GM23338 (cell line): ENCODE results near the gene CPNE5. TPM values are rescaled to one million over a fixed set of nuclear protein-coding genes. Genes with fewer than 3 reads are reported as not detected.

ENCODE experiments used
- ATAC-seq: fragments of 200-7000 bp; cut with Tn5 transposase; 3 replicates; pipeline ENCODE4 v1.9.1; 2020
- DNase-seq: peaks from one replicate; pipeline ENCODE4 v3.0.0-alpha.2; 2015; ENCODE audit warnings: low spot score
- H2AFZ ChIP-seq: fragments of 200-600 bp; sonication (generic); 2 replicates; pipeline ENCODE4 v1.8.0; 2016; ENCODE audit warnings: antibody characterized with exemption, mild to moderate bottlenecking, moderate library complexity
- H3F3A ChIP-seq: fragments of 200-600 bp; sonication (generic); replicated peaks from 2 replicates; pipeline ENCODE4 v1.8.0; 2017; ENCODE audit warnings: antibody characterized with exemption, mixed run types, low read depth
- H3K27ac ChIP-seq: fragments of 200-600 bp; sonication (generic); 2 replicates; pipeline ENCODE4 v1.6.1; 2016; ENCODE audit warnings: low read depth
- H3K27me3 ChIP-seq: fragments of 200-600 bp; sonication (generic); 2 replicates; pipeline ENCODE4 v1.8.0; 2016; ENCODE audit warnings: mild to moderate bottlenecking, mixed run types, moderate library complexity; ENCODE audit not compliant: insufficient read depth
- H3K36me3 ChIP-seq: fragments of 200-600 bp; sonication (generic); 2 replicates; pipeline ENCODE4 v1.8.0; 2016; ENCODE audit warnings: mild to moderate bottlenecking; ENCODE audit not compliant: insufficient read depth
- H3K4me1 ChIP-seq: fragments of 200-600 bp; sonication (generic); 2 replicates; pipeline ENCODE4 v1.8.0; 2016; ENCODE audit warnings: mild to moderate bottlenecking, moderate library complexity; ENCODE audit not compliant: insufficient read depth
- H3K4me2 ChIP-seq: fragments of 200-600 bp; sonication (generic); 2 replicates; pipeline ENCODE4 v1.7.1; 2017; ENCODE audit warnings: mixed run types
- H3K4me3 ChIP-seq: fragments of 200-600 bp; sonication (generic); 2 replicates; pipeline ENCODE4 v1.6.1; 2016; ENCODE audit warnings: mixed run types
- H3K79me2 ChIP-seq: fragments of 200-600 bp; sonication (generic); replicated peaks from 2 replicates; pipeline ENCODE4 v1.8.0; 2017; ENCODE audit warnings: mild to moderate bottlenecking; ENCODE audit not compliant: insufficient read depth
- H3K9me2 ChIP-seq: fragments of 200-600 bp; sonication (generic); 2 replicates; pipeline ENCODE4 v1.8.0; 2017; ENCODE audit not compliant: insufficient read depth
- H4K20me1 ChIP-seq: fragments of 200-600 bp; sonication (generic); replicated peaks from 2 replicates; pipeline ENCODE4 v1.8.0; 2017; ENCODE audit warnings: mild to moderate bottlenecking; ENCODE audit not compliant: insufficient read depth
- H3K27ac Mint-ChIP-seq: 2 replicates; pipeline ENCODE4 v1.8.0; 2020; ENCODE audit warnings: inconsistent platforms, mild to moderate bottlenecking, moderate library complexity, mixed read lengths
- H3K27me3 Mint-ChIP-seq: 3 replicates; pipeline ENCODE4 v1.8.0; 2022; ENCODE audit warnings: low read depth, mild to moderate bottlenecking, moderate library complexity, mixed read lengths, inconsistent platforms; ENCODE audit not compliant: insufficient read depth, poor library complexity
- H3K36me3 Mint-ChIP-seq: 3 replicates; pipeline ENCODE4 v1.8.0; 2021; ENCODE audit warnings: low read depth, mild to moderate bottlenecking, inconsistent platforms, moderate library complexity, mixed read lengths
- H3K4me1 Mint-ChIP-seq: 3 replicates; pipeline ENCODE4 v1.8.0; 2020; ENCODE audit warnings: mild to moderate bottlenecking, inconsistent platforms, mixed read lengths
- H3K4me3 Mint-ChIP-seq: 3 replicates; pipeline ENCODE4 v1.8.0; 2021; ENCODE audit warnings: moderate library complexity, mild to moderate bottlenecking, inconsistent platforms, mixed read lengths
- H3K9me3 Mint-ChIP-seq: 3 replicates; pipeline ENCODE4 v1.8.0; 2020; ENCODE audit warnings: moderate library complexity, mild to moderate bottlenecking, inconsistent platforms, mixed read lengths
- CREB1 ChIP-seq: fragments of 250-450 bp; sonication (Bioruptor Pico); IDR thresholded peaks from 2 replicates; pipeline ENCODE4 v1.5.0; 2020; ENCODE audit warnings: low read depth, mild to moderate bottlenecking, moderate library complexity
- EZH2phosphoT487 ChIP-seq: fragments of 200-600 bp; sonication (generic); IDR thresholded peaks from one replicate; pipeline ENCODE4 v1.8.1; 2018; ENCODE audit warnings: antibody characterized with exemption; ENCODE audit not compliant: unreplicated experiment
- JUNB ChIP-seq: IDR thresholded peaks from one replicate; pipeline ENCODE4 v1.6.1; 2016; ENCODE audit warnings: antibody characterized with exemption; ENCODE audit not compliant: unreplicated experiment
- NANOG ChIP-seq: IDR thresholded peaks from 2 replicates; pipeline ENCODE4 v1.6.1; 2016; ENCODE audit warnings: antibody characterized with exemption, borderline replicate concordance
- POLR2AphosphoS5 ChIP-seq: IDR thresholded peaks from 2 replicates; pipeline ENCODE4 v1.6.1; 2016; ENCODE audit warnings: antibody characterized with exemption, low read depth
- STAT1 ChIP-seq: IDR thresholded peaks from one replicate; pipeline ENCODE4 v1.6.1; 2016; ENCODE audit warnings: antibody characterized with exemption; ENCODE audit not compliant: unreplicated experiment
- ZNF114 ChIP-seq: fragments of 250-450 bp; sonication (Bioruptor Pico); IDR thresholded peaks from 2 replicates; pipeline ENCODE4 v1.5.0; 2020; ENCODE audit warnings: mild to moderate bottlenecking, moderate library complexity
- polyA plus RNA-seq: library from polyadenylated mRNA; unstranded; fragments of >200 nt; fragmentation: Nextera tagmentation; extraction: Ambion mirVana; gene quantifications from 2 replicates; pipeline ENCODE4 v1.2.1, GENCODE V29; 2016
- total RNA-seq: library from RNA; depleted of rRNA; stranded (reverse); fragments of >200 nt; shearing (Covaris generic); gene quantifications from 2 replicates; pipeline ENCODE4 v1.2.3, GENCODE V29; 2014
- TF ChIP-seq, protein P1 (sequence below): IDR thresholded peaks from 2 replicates; pipeline ENCODE4 v1.6.1; 2016; ENCODE audit warnings: antibody characterized with exemption
- TF ChIP-seq, protein P2 (sequence below), 2 experiments: fragments of 200-600 bp in 1 of 2; sonication (generic) in 1 of 2; conservative IDR thresholded peaks; 2 replicates each; pipeline versions ENCODE4 v1.5.1 to v1.6.1; 2016 to 2017; ENCODE audit warnings: antibody characterized with exemption in 2 of 2, low read depth in 2 of 2, mild to moderate bottlenecking in 2 of 2, moderate library complexity in 1 of 2
- TF ChIP-seq, protein P3 (sequence below): fragments of 250-450 bp; sonication (Bioruptor Pico); IDR thresholded peaks from 2 replicates; pipeline ENCODE4 v1.5.0; 2020; ENCODE audit warnings: mild to moderate bottlenecking, moderate library complexity

Gene CPNE5
- total and polyA plus RNA-seq, 2 experiments from 2014 or later: 0.14 to 0.42 TPM

DNA sequence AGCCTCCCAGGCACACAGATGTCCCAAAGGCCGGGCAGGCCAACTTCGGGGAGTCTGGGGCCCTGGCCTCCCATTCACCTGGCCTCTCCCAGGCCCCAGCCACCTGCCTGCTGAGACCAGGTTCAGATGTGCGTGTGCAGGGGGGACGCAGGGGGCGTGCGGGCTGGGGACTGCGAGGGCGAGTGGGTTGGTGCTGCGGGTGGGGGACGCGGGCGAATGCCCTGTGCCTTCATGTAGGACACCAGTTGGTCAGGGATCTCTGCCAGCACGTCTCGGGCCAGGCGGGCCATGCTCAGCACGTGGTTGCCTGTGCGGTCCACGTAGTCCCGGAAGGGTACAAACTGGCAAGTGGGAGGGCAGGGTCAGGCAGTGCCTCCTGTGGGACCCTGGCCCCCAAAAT lies 97.1 kb downstream of the CPNE5 start:
- no peaks in the 10 kb centered on the region for H3K36me3 Mint-ChIP-seq
- no peaks in the 10 kb centered on the region for H3K27me3 ChIP-seq
- H3K4me3 Mint-ChIP-seq: no peak overlapping the region
- no peaks in the 10 kb centered on the region for H3K9me3 Mint-ChIP-seq
- H3K4me1 ChIP-seq: no peaks in the 10 kb centered on the region
- H3K4me3 ChIP-seq: no peak overlapping the region
- TF ChIP-seq NANOG (no peak), CREB1 (CRISPR knock-in tag) (no peak), ZNF114 (no peak), EZH2phosphoT487 (no peak), JUNB (no peak), POLR2AphosphoS5 (no peak), STAT1 (no peak)
- TF ChIP-seq, protein P1, sequence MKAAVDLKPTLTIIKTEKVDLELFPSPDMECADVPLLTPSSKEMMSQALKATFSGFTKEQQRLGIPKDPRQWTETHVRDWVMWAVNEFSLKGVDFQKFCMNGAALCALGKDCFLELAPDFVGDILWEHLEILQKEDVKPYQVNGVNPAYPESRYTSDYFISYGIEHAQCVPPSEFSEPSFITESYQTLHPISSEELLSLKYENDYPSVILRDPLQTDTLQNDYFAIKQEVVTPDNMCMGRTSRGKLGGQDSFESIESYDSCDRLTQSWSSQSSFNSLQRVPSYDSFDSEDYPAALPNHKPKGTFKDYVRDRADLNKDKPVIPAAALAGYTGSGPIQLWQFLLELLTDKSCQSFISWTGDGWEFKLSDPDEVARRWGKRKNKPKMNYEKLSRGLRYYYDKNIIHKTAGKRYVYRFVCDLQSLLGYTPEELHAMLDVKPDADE: no peak
- TF ChIP-seq, protein P2, sequence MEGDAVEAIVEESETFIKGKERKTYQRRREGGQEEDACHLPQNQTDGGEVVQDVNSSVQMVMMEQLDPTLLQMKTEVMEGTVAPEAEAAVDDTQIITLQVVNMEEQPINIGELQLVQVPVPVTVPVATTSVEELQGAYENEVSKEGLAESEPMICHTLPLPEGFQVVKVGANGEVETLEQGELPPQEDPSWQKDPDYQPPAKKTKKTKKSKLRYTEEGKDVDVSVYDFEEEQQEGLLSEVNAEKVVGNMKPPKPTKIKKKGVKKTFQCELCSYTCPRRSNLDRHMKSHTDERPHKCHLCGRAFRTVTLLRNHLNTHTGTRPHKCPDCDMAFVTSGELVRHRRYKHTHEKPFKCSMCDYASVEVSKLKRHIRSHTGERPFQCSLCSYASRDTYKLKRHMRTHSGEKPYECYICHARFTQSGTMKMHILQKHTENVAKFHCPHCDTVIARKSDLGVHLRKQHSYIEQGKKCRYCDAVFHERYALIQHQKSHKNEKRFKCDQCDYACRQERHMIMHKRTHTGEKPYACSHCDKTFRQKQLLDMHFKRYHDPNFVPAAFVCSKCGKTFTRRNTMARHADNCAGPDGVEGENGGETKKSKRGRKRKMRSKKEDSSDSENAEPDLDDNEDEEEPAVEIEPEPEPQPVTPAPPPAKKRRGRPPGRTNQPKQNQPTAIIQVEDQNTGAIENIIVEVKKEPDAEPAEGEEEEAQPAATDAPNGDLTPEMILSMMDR (conservative IDR thresholded peaks at IDR 0.05; ENCODE audit: low read depth in 2 of 2): no peak
- TF ChIP-seq, protein P3, sequence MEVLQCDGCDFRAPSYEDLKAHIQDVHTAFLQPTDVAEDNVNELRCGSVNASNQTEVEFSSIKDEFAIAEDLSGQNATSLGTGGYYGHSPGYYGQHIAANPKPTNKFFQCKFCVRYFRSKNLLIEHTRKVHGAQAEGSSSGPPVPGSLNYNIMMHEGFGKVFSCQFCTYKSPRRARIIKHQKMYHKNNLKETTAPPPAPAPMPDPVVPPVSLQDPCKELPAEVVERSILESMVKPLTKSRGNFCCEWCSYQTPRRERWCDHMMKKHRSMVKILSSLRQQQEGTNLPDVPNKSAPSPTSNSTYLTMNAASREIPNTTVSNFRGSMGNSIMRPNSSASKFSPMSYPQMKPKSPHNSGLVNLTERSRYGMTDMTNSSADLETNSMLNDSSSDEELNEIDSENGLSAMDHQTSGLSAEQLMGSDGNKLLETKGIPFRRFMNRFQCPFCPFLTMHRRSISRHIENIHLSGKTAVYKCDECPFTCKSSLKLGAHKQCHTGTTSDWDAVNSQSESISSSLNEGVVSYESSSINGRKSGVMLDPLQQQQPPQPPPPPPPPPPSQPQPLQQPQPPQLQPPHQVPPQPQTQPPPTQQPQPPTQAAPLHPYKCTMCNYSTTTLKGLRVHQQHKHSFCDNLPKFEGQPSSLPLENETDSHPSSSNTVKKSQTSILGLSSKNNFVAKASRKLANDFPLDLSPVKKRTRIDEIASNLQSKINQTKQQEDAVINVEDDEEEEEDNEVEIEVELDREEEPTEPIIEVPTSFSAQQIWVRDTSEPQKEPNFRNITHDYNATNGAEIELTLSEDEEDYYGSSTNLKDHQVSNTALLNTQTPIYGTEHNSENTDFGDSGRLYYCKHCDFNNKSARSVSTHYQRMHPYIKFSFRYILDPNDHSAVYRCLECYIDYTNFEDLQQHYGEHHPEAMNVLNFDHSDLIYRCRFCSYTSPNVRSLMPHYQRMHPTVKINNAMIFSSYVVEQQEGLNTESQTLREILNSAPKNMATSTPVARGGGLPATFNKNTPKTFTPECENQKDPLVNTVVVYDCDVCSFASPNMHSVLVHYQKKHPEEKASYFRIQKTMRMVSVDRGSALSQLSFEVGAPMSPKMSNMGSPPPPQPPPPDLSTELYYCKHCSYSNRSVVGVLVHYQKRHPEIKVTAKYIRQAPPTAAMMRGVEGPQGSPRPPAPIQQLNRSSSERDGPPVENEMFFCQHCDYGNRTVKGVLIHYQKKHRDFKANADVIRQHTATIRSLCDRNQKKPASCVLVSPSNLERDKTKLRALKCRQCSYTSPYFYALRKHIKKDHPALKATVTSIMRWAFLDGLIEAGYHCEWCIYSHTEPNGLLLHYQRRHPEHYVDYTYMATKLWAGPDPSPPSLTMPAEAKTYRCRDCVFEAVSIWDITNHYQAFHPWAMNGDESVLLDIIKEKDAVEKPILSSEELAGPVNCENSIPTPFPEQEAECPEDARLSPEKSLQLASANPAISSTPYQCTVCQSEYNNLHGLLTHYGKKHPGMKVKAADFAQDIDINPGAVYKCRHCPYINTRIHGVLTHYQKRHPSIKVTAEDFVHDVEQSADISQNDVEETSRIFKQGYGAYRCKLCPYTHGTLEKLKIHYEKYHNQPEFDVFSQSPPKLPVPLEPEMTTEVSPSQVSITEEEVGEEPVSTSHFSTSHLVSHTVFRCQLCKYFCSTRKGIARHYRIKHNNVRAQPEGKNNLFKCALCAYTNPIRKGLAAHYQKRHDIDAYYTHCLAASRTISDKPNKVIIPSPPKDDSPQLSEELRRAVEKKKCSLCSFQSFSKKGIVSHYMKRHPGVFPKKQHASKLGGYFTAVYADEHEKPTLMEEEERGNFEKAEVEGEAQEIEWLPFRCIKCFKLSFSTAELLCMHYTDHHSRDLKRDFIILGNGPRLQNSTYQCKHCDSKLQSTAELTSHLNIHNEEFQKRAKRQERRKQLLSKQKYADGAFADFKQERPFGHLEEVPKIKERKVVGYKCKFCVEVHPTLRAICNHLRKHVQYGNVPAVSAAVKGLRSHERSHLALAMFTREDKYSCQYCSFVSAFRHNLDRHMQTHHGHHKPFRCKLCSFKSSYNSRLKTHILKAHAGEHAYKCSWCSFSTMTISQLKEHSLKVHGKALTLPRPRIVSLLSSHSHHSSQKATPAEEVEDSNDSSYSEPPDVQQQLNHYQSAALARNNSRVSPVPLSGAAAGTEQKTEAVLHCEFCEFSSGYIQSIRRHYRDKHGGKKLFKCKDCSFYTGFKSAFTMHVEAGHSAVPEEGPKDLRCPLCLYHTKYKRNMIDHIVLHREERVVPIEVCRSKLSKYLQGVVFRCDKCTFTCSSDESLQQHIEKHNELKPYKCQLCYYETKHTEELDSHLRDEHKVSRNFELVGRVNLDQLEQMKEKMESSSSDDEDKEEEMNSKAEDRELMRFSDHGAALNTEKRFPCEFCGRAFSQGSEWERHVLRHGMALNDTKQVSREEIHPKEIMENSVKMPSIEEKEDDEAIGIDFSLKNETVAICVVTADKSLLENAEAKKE (CRISPR knock-in tag): no peak
- DNase-seq: no peak
- H3K4me1 Mint-ChIP-seq: peaks cover 6% of the 10 kb centered on the region; the same call in 2 of the 3 replicates
- H3K79me2 ChIP-seq: no peaks in the 10 kb centered on the region
- peaks cover 16% of the 10 kb centered on the region for H3K27me3 Mint-ChIP-seq
- H4K20me1 ChIP-seq: no peaks in the 10 kb centered on the region
- H2AFZ ChIP-seq: no peak overlapping the region
- H3K36me3 ChIP-seq: no peaks in the 10 kb centered on the region
- no peak overlapping the region for H3K4me2 ChIP-seq
- no peaks in the 10 kb centered on the region for H3F3A ChIP-seq
- no peaks in the 10 kb centered on the region for H3K9me2 ChIP-seq
- H3K27ac Mint-ChIP-seq: no peak overlapping the region
- ATAC-seq: no peak
- H3K27ac ChIP-seq: no peak overlapping the region
